GM23248 (cell line): ENCODE data around the gene BICD1.

ENCODE experiments used
- EZH2 ChIP-seq: fragments of 200-600 bp; sonication (generic); IDR thresholded peaks from 2 replicates; pipeline ENCODE4 v1.6.1; 2018; ENCODE audit warnings: antibody characterized with exemption, mild to moderate bottlenecking; ENCODE audit not compliant: insufficient read depth, poor library complexity, severe bottlenecking
- EZH2phosphoT487 ChIP-seq: fragments of 200-600 bp; sonication (generic); IDR thresholded peaks from 2 replicates; pipeline ENCODE4 v1.6.1; 2018; ENCODE audit warnings: antibody characterized with exemption, moderate library complexity, mild to moderate bottlenecking, low read depth; ENCODE audit not compliant: insufficient read depth

DNA sequence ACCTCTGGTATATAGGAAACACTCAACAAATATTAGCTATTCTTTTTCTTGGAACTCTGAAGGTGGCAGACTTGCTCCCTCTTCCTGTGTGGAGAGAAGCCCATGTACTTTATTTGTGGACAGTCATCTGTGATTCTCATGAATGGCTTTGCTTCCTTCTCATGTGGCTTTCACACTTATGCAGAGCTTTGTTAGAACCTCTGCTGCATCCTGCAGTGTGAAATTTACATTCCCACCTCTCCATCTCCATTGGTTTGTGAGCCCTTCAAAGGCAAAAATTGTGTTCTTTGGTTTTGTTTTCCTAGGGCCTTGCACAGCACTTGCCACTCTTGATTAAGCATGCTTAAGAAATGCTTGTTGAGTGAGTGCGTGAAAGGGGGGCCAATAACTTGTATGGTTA is 51.9 kb downstream of the BICD1 start:
- TF ChIP-seq EZH2phosphoT487 (no peak), EZH2 (no peak)
